ENCODE data around the gene EEPD1. TPM values are rescaled to one million over a fixed set of nuclear protein-coding genes. Genes with fewer than 3 reads are reported as not detected.

Gene EEPD1
- total RNA-seq, 1 experiment from 2014 or later, result 28.5 TPM

GRCh38 chr7:36175886-36176285, 22.8 kb downstream of the EEPD1 start:
- no peak for DNase-seq (ENCODE audit: low read depth, low spot score)
- in situ Hi-C loops (cut with HindIII; ENCODE audit: low pct_unique_long_range_greater_than_20kb, low sequenced_read_pairs), result no loop called here

- no peak for DNase-seq (ENCODE audit: low read depth, low spot score)
- in situ Hi-C loops (cut with HindIII; ENCODE audit: low pct_unique_long_range_greater_than_20kb, low sequenced_read_pairs), result no loop called here
Observed at GRCh38 chr7:36176697-36177096, 23.6 kb downstream of the EEPD1 start.

- no peak for DNase-seq (ENCODE audit: low read depth, low spot score)
- in situ Hi-C loops (cut with HindIII; ENCODE audit: low pct_unique_long_range_greater_than_20kb, low sequenced_read_pairs), result no loop called here
Observed at GRCh38 chr7:36180121-36180520, 27.1 kb downstream of the EEPD1 start.

- in situ Hi-C loops (cut with HindIII; ENCODE audit: low pct_unique_long_range_greater_than_20kb, low sequenced_read_pairs), result no loop called here
Observed at GRCh38 chr7:36181668-36182067, 28.6 kb downstream of the EEPD1 start.

GRCh38 chr7:36182854-36183604, 30.0 kb downstream of the EEPD1 start:
- in situ Hi-C loops (cut with HindIII; ENCODE audit: low pct_unique_long_range_greater_than_20kb, low sequenced_read_pairs), result no loop called here
- no peak for DNase-seq (ENCODE audit: low read depth, low spot score)

More at GRCh38 chr7:36181668-36182067, 28.6 kb downstream of the EEPD1 start:
- DNase-seq (ENCODE audit: low read depth, low spot score), result no peak

GRCh38 chr7:36185092-36185491, 32.0 kb downstream of the EEPD1 start:
- in situ Hi-C loops (cut with HindIII; ENCODE audit: low pct_unique_long_range_greater_than_20kb, low sequenced_read_pairs), result no loop called here

GRCh38 chr7:36185756-36186155, 32.7 kb downstream of the EEPD1 start:
- no peak for DNase-seq (ENCODE audit: low read depth, low spot score)
- in situ Hi-C loops (cut with HindIII; ENCODE audit: low pct_unique_long_range_greater_than_20kb, low sequenced_read_pairs), result no loop called here

More at GRCh38 chr7:36185092-36185491, 32.0 kb downstream of the EEPD1 start:
- DNase-seq (ENCODE audit: low read depth, low spot score), result no peak

GRCh38 chr7:36186359-36187121, 33.5 kb downstream of the EEPD1 start:
- in situ Hi-C loops (cut with HindIII; ENCODE audit: low pct_unique_long_range_greater_than_20kb, low sequenced_read_pairs), result no loop called here

GRCh38 chr7:36188266-36188665, 35.2 kb downstream of the EEPD1 start:
- no peak for DNase-seq (ENCODE audit: low read depth, low spot score)
- in situ Hi-C loops (cut with HindIII; ENCODE audit: low pct_unique_long_range_greater_than_20kb, low sequenced_read_pairs), result no loop called here

More at GRCh38 chr7:36186359-36187121, 33.5 kb downstream of the EEPD1 start:
- peak; percentile 54 for DNase-seq (ENCODE audit: low read depth, low spot score)

- no peak for DNase-seq (ENCODE audit: low read depth, low spot score)
- in situ Hi-C loops (cut with HindIII; ENCODE audit: low pct_unique_long_range_greater_than_20kb, low sequenced_read_pairs), result no loop called here
Observed at GRCh38 chr7:36188906-36189305, 35.9 kb downstream of the EEPD1 start.

GRCh38 chr7:36190447-36191291, 37.6 kb downstream of the EEPD1 start:
- in situ Hi-C loops (cut with HindIII; ENCODE audit: low pct_unique_long_range_greater_than_20kb, low sequenced_read_pairs), result no loop called here
- DNase-seq (ENCODE audit: low read depth, low spot score), result no peak

GRCh38 chr7:36191292-36191920, 38.4 kb downstream of the EEPD1 start:
- in situ Hi-C loops (cut with HindIII; ENCODE audit: low pct_unique_long_range_greater_than_20kb, low sequenced_read_pairs), result no loop called here
- no peak for DNase-seq (ENCODE audit: low read depth, low spot score)

- DNase-seq (ENCODE audit: low read depth, low spot score), result no peak
- in situ Hi-C loops (cut with HindIII; ENCODE audit: low pct_unique_long_range_greater_than_20kb, low sequenced_read_pairs), result no loop called here
Observed at GRCh38 chr7:36192053-36192824, 39.2 kb downstream of the EEPD1 start.

- DNase-seq (ENCODE audit: low read depth, low spot score), result no peak
- in situ Hi-C loops (cut with HindIII; ENCODE audit: low pct_unique_long_range_greater_than_20kb, low sequenced_read_pairs), result no loop called here
Observed at GRCh38 chr7:36192877-36193276, 39.8 kb downstream of the EEPD1 start.

GRCh38 chr7:36198854-36199266, 45.8 kb downstream of the EEPD1 start:
- no peak for DNase-seq (ENCODE audit: low read depth, low spot score)
- in situ Hi-C loops (cut with HindIII; ENCODE audit: low pct_unique_long_range_greater_than_20kb, low sequenced_read_pairs), result no loop called here

- in situ Hi-C loops (cut with HindIII; ENCODE audit: low pct_unique_long_range_greater_than_20kb, low sequenced_read_pairs), result no loop called here
- DNase-seq (ENCODE audit: low read depth, low spot score), result no peak
Observed at GRCh38 chr7:36199329-36199728, 46.3 kb downstream of the EEPD1 start.

- DNase-seq (ENCODE audit: low read depth, low spot score), result no peak
- in situ Hi-C loops (cut with HindIII; ENCODE audit: low pct_unique_long_range_greater_than_20kb, low sequenced_read_pairs), result no loop called here
Observed at GRCh38 chr7:36201122-36201723, 48.2 kb downstream of the EEPD1 start.
